T-helper 2 cell treated with Interferon-gamma antibody and Interleukin-4, amounts not matched to agents 100 ng/mL and 5 ng/mL, for 36 hours (primary cell): ENCODE measurements around the gene TCP11L2. TPM values are rescaled to one million over a fixed set of nuclear protein-coding genes. Genes with fewer than 3 reads are reported as not detected.
"Not testable (repeated sequence)": the region's sequence is repeated elsewhere in the genome, so short reads cannot be mapped to it uniquely, and the experiment has no call there.

Experiments used
- intact Hi-C: fragments of 100-400 bp; cut with micrococcal nuclease; formaldehyde crosslinking; loops from one replicate; pipeline ENCODE4 v1.15.1; 2023
- total RNA-seq: library from RNA; stranded (reverse); gene quantifications from 2 replicates; pipeline ENCODE4 v1.2.3, GENCODE V29; 2022

The TCP11L2 gene
- total RNA-seq, 1 donor from 2014 or later, result 10.4 TPM

GRCh38 chr12:106304001-106304421 is 1.5 kb downstream of the TCP11L2 start:
- intact Hi-C loops, result loop anchor here (5.0 kb wide), 2 partner anchors 57 to 972 kb away; partner anchors contain the start of genes C12orf75 and CKAP4

GRCh38 chr12:106304797-106305196 is 2.3 kb downstream of the TCP11L2 start:
- intact Hi-C loops, result loop anchor here (5.0 kb wide), 2 partner anchors 57 to 972 kb away; partner anchors contain the start of genes C12orf75 and CKAP4

- intact Hi-C loops, result no loop called here
These were observed 2.8 kb downstream of the TCP11L2 start for GRCh38 chr12:106305376-106305775.

GRCh38 chr12:106307181-106307580 is 4.6 kb downstream of the TCP11L2 start:
- intact Hi-C loops, result no loop called here

DNA sequence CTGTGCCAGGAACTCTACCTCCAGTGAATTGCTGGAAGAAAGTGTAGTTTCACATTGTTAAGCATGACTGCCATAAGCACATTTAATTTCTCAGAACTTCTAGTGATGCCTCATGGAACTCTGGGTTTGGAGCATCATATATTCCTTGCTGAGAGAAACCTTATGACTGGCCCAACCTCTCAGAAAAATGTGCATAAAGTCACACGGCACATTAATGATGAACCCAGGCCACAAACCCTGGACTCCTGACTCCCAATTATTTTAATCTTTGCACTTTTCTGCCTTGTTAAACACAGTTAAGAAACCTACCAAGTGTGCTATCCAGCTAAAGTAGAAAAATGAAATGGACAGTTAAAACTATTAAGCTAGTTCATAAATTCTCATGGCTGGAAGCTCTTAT is 5.6 kb downstream of the TCP11L2 start:
- intact Hi-C loops, result no loop called here

- intact Hi-C loops, result no loop called here
These were observed 6.1 kb downstream of the TCP11L2 start for GRCh38 chr12:106308611-106309010.

DNA sequence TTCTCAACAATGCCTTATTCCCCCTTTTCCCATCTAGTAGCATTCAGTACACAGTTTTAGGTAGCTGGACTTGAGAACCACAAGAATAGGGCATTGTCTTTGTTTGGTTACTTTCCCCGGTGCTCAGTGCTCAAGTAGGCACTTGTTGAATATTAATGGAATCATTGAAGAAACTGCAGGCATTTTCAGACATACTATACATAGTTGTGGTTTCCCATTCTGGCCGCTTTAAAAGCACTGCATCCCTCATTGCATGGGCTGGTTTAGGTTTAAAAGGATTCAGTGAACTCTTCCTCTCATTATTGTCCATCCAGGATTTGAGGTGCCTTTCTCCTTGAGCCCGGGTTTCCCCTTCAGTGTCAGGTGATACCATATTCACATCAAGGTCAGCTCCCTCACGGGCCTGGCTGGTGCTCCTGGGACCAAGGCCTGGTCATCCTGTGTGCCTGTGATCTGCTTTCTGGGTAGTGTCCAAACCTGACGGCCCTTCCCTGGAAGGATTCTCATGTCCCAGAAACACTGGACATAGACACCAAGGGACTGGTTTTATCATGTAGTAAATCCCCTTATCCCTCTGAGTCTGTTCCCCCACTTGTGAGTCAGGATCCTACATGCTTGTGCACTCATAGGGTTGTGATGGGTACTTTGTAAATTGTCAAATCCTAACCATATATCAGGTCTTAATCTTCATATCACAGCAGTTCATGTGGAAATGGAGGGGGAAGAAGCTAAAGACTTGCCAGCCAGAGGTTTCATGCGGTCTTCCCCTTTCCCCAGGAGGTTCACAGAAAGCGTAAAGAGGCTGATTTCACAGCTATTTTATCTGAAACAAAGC is 7.4 kb downstream of the TCP11L2 start:
- intact Hi-C loops, result no loop called here

GRCh38 chr12:106310687-106311086 is 8.2 kb downstream of the TCP11L2 start:
- intact Hi-C loops, result no loop called here

GRCh38 chr12:106311139-106311538 is 8.6 kb downstream of the TCP11L2 start:
- intact Hi-C loops, result no loop called here

DNA sequence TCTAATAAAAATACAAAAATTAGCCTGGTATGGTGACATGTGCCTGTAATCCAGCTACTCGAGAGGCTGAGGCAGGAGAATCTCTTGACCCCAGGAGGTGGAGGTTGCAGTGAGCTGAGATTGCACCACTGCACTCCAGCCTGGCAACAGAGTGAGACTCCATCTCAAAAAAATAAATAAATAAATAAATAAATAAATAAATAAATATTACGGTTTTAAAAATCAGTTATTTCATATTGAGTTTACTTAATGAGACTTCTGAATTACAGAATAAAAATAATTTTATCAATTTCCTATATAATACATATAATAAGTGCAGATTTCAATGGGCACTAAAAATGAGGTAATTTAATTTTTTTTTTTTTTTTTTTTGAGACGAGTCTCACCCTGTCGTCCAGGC is 10.9 kb downstream of the TCP11L2 start:
- intact Hi-C loops, result not testable (repeated sequence)

DNA sequence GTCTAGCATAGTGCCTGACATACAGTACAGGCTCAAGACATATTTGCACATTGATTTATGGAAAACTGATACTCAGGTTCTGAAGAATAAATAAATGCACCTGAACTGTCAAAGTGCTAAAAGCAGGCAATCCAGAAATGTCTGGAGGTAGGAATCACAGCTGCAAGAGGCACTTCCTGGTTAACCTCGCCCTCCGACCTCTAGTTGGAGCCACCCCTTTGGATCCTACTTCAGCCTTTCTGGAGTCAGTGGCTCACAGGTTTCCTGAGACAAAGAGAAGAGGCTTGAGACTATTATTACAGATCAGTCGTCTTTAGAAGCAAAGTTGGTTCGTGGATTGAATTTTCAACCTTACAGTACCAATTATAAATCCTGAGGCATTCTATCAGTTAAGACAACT is 13.0 kb downstream of the TCP11L2 start:
- intact Hi-C loops, result no loop called here

DNA sequence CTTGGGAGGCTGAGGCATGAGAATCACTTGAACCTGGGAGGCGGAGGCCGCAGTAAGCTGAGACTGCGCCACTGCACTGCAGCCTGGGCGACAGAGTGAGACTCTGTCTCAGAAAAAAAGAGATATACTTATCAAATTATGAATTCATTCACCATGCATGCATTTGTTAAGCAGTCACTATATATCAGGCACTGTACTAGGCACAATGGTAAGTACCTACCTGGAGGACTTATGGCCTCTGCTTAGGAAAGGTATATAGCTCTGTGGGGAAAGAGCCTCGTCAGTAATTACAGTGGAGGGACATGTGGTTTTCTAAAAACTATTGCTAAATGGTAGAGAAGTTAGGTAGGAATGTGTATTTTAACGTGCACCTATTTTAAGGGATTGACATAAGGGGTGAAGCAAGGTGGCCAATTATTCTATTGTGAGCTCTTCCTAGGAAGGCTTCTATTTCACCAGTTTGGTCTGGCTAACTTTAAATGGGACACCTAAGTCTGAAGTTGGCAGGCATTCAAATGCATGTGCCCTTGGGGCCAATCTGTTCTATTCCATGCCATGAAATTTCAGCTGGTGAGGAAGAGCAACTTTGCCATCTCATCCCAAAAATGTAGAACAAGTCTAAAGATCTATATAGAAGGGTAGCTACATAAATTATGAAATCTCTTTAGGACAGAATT is 15.0 kb downstream of the TCP11L2 start:
- intact Hi-C loops, result no loop called here

- intact Hi-C loops, result no loop called here
These were observed 18.8 kb downstream of the TCP11L2 start for GRCh38 chr12:106321139-106321850.

GRCh38 chr12:106323537-106323936 is 21.0 kb downstream of the TCP11L2 start:
- intact Hi-C loops, result no loop called here

DNA sequence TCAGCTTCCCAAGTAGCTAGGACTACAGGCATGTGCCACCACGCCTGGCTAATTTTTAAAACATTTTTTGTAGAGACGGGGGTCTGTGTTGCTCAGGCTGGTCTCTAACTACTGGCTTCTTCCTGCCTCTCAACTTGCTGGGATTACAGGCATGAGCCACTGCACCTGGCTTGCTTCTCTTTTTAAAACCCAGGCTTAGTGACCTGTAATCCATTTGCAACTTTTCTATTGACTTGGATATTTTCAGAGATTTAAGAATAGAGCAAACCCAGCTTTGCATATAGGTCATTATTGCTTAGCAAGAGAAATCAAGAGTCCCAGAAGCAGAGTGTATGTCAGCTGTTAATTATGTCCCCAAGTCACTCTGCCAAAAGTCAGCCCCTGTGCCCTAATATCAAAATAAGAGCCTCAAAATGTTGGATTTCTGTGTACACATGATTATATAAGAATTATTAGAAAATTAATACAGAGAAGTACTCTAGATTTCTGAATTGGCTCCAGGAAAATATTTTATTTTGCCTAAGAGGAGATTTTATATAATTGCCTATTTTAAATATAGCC is 24.9 kb downstream of the TCP11L2 start:
- intact Hi-C loops, result no loop called here

DNA sequence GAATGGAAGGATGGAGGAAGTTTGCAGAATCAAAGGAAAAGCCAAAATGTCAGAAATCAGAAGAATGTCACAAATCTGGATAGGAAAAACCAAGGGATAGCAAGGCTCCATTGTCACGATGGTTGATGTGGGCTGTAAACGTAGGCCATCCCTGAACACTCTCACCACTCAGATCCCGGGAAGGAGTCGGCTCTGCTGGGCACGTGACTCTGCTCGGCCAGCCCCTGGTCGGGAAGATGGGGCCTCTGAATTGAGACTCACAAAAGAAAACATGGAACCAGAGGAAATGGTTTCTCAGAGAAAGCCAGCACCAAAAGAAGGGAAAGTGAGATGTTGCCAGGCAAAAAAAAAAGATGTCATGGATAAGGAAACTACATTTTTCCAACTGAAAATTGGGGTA is 26.2 kb downstream of the TCP11L2 start:
- intact Hi-C loops, result no loop called here

GRCh38 chr12:106329231-106329982 is 26.9 kb downstream of the TCP11L2 start:
- intact Hi-C loops, result no loop called here

DNA sequence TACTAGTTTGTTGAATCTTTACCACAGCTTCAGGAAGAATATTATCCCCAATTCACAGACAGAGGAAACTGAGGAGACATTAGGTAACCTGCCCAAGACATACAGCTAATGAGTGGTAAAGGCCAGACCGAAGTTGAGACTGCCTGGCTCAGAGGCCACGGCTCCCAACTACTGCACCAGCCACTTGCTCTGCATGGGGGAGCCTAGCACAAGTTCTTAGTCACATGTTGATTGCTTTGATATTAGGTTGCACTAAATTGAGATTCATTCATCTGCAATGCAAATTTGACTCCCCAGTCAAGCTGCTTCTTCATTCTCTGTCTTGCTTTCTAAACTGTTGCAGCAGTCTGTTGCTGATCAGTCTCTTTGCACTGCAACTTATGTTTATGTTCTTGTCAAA is 29.1 kb downstream of the TCP11L2 start:
- intact Hi-C loops, result no loop called here

DNA sequence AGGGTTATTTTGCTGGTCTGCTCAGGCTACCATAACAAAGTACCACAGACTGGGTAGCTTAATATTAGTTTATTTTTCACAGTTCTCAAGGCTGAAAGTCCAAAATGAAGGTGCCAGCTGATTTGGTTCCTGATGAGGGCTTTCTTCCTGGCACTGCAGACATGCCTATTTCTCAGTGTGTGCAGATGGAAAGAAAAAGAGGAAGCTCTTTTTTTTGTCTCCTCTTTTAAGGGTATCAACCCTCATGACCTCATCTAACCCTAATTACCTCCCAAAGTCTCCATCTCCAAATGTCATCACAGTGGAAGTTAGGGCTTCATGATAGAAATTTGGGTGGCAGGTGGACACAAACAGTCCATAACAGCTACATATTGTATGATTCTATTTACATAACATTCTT is 30.0 kb downstream of the TCP11L2 start:
- intact Hi-C loops, result no loop called here

- intact Hi-C loops, result no loop called here
These were observed 30.5 kb downstream of the TCP11L2 start for GRCh38 chr12:106333010-106333409.

GRCh38 chr12:106333756-106334155 is 31.2 kb downstream of the TCP11L2 start:
- intact Hi-C loops, result no loop called here
